GM12872 (cell line): ENCODE measurements around the gene OR2L5.

Experiments
- TF ChIP-seq, protein P1 (sequence below): IDR thresholded peaks from 3 replicates; pipeline ENCODE4 v1.5.1; 2011; ENCODE audit warnings: low read depth, mild to moderate bottlenecking, low read length, moderate library complexity; ENCODE audit not compliant: insufficient read depth

OR2L5 gene

DNA sequence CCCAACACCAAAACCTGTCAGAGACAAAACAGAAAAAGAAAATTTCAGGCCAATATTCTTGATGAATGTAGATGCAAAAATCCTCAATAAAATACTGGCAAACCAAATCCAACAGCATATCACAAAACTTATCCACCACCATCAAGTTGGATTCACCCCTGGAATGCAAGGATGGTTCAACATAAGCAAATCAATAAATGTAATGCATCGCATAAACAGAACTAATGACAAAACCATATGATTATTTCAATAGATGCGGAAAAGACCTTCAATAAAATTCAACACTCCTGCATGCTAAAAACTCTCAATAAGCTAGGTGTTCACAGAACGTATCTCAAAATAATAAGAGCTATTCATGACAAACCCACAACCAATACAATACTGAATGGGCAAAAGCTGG lies 3.8 kb upstream of the OR2L5 start:
- TF ChIP-seq, protein P1, sequence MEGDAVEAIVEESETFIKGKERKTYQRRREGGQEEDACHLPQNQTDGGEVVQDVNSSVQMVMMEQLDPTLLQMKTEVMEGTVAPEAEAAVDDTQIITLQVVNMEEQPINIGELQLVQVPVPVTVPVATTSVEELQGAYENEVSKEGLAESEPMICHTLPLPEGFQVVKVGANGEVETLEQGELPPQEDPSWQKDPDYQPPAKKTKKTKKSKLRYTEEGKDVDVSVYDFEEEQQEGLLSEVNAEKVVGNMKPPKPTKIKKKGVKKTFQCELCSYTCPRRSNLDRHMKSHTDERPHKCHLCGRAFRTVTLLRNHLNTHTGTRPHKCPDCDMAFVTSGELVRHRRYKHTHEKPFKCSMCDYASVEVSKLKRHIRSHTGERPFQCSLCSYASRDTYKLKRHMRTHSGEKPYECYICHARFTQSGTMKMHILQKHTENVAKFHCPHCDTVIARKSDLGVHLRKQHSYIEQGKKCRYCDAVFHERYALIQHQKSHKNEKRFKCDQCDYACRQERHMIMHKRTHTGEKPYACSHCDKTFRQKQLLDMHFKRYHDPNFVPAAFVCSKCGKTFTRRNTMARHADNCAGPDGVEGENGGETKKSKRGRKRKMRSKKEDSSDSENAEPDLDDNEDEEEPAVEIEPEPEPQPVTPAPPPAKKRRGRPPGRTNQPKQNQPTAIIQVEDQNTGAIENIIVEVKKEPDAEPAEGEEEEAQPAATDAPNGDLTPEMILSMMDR = no peak

DNA sequence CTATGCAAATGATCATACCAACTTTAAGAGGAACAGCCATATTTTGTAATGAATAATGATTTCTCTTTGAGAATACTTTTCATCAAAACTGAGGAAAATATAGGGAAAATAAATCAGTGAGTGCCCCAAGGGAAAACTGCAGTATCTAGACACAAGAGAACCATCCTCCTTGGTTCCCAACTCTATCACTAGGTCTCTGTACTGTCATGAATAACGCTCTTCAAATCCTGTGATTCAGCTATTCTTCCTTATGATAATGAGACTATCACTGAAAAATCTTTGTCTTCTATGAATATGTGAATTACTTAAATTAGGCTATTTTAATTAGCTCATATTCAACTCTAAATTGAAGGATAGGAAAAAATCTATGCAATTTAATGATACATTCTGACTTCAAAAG lies 2.3 kb downstream of the OR2L5 start:
- TF ChIP-seq, protein P1 = no peak

DNA sequence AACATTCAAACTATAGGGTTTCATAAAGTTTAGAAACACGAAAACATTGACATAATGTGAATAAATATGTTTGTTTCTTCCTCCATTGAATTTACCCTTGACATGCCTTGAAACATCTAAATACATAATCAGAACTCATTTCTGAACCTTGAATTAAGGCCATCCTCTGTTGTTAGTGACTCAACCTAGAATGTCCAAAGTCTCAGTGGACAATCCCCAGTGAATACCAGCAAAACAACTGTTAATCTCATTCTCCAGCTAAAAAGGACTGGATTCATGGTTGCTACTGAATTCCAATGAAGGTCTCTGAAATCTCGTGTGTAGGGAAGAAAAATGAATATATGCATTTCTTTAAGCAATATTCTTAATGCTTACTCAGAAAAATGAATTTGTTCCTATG lies 16.3 kb downstream of the OR2L5 start, which contains the start of gene OR2L2:
Gene OR2L2, plus strand, starts transcription at position 301 of the 400 bp plus-strand sequence. CDS start 8,198 bp downstream, outside the sequence.
- TF ChIP-seq, protein P1 = no peak

DNA sequence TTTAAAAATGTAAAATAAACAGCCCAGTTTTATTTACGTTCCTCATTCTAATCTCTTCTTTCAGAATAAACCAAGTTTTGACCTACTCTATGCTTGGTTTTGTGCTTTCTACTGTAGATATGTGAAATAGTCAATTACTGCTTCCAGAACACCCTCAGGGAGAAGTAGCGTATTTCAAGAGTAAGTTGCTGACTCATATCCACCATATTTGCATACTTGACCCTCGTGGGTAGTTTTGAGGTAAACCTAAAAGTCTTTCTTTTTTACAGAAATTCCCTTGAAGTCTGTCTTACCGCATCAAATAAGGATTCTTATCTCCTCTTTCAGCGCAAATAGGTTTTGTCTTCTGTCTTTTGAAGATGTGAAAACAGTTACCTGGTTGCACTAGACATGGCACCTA lies 31.7 kb downstream of the OR2L5 start:
- TF ChIP-seq, protein P1 = no peak

DNA sequence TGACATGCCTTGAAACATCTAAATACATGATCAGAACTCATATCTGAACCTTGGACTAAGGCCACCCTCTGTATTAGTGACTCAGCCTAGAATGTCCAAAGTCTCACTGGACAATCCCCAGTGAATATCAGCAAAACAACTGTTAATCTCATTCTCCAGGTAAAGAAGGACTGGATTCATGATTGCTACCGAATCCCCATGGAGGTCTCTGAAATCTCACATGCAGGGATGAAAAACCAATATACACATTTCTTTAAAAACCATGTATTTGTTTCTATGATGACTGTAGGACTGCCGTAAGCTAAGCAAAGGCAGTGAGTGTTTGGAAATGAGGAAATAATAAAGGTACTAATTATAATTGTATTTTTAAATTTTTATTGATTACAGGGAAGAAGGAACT lies 33.1 kb downstream of the OR2L5 start, which contains the start of gene OR2L3:
Gene OR2L3, plus strand, starts transcription at position 301 of the 400 bp plus-strand sequence. CDS start 13,846 bp downstream, outside the sequence.
- TF ChIP-seq, protein P1 = no peak

DNA sequence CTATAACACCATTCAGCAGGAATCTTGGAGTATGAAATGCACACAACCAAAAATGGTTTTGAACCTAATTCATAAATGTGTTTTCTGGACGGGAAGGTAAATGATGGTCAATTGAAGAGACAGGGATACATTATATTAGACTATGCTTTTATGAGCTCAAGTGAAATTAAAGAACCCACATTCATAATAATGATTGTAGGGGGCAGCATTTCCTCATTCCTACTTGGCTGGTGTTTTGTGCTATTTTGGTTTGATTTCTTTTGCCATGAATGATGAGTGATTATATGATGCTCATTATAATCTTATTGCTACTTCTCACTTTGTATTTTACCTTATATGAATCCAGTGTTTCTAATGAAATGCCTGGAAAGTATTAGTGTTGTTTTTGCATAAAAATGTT lies 33.5 kb downstream of the OR2L5 start:
- TF ChIP-seq, protein P1 = no peak

DNA sequence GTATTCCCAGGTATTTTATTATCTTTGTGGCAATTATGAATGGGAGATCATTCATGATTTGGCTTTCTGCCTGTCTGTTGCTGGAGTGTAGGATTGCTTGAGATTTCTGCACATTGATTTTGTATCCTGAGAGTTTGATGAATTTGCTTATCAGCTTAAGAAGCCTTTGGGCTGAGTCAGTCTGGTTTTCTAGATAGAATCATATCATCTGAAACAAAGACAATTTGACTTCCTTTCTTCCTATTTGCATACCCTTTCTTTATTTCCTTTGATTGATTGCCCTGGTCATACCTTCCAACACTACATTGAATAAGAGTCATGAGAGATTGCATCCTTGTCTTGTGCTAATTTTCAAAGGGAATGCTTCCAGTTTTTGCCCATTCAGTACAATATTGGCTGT lies 41.2 kb downstream of the OR2L5 start:
- TF ChIP-seq, protein P1 = no peak
